Measurements from ENCODE around the gene DDI2.

The DDI2 gene

DNA sequence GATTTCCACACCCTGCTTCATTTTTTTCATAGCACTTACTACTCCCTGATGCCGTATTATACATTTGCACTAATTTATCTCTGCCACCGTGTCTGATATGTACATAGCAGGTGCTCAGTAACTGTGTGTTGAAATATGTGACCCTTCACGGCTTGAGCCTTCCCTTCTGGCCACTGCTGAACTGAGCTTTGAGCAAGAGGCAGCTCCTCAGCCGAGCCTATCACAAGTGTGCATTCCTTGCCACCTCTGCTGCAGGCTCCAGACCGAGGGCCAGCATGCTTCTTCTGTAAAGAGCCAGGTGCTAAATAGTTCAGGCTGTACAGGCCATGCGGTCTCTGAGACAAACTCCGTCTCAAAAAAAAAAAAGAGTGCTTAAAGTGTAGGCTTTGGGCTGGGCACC is 89.5 kb downstream of the DDI2 start:
- TF ChIP-seq, protein P1, sequence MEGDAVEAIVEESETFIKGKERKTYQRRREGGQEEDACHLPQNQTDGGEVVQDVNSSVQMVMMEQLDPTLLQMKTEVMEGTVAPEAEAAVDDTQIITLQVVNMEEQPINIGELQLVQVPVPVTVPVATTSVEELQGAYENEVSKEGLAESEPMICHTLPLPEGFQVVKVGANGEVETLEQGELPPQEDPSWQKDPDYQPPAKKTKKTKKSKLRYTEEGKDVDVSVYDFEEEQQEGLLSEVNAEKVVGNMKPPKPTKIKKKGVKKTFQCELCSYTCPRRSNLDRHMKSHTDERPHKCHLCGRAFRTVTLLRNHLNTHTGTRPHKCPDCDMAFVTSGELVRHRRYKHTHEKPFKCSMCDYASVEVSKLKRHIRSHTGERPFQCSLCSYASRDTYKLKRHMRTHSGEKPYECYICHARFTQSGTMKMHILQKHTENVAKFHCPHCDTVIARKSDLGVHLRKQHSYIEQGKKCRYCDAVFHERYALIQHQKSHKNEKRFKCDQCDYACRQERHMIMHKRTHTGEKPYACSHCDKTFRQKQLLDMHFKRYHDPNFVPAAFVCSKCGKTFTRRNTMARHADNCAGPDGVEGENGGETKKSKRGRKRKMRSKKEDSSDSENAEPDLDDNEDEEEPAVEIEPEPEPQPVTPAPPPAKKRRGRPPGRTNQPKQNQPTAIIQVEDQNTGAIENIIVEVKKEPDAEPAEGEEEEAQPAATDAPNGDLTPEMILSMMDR (IDR thresholded peaks at IDR 0.05; ENCODE audit: unreplicated experiment in 3 of 3): no peak
- H3K9me3 Mint-ChIP-seq: no peaks in the 10 kb centered on the region
- peaks cover 55% of the 10 kb centered on the region for H3K4me1 Mint-ChIP-seq
- H3K4me3 Mint-ChIP-seq: peak overlapping the region in 2 of 3 experiments; percentile 20 to 22
- peaks cover 8% of the 10 kb centered on the region for H3K36me3 Mint-ChIP-seq (ENCODE audit: low read depth)
- no peaks in the 10 kb centered on the region for H3K27me3 Mint-ChIP-seq (ENCODE audit: low read depth)
- H3K27ac Mint-ChIP-seq: peak overlapping the region; percentile 81 to 92 (median 82)

DNA sequence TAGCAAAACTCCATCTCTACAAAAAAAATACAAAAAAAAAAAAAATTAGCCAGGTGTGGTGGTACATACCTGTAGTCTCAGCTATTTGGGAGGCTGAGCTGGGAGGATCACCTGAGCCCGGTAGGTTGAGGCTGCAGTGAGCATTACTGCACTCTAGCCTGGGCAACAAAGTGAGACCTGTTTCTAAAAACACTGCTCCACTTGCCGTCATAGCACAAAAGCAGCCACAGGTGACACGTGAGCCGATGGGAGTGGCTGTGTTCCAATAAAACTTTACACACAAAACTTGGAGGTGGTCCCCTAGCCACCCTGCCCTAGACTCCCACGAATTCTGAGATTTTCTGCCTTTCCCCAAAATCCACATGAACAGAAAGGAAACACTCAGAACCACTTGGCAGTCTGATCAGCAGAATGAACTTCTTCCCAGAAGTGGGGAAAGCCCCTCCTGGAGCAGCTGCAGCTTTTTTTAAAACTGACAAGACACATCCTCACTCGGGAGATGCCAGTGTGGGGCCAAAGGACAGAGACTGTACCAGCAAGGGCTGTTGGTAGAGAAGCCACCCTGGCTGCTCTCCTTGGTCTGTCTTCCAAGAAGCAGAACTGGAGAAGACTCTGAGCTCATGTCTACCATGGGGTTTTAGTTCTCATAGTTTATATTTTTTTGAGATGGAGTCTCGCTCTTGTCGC is 90.1 kb downstream of the DDI2 start:
- Mint-ChIP-seq H3K4me3 (no peak overlapping the region), H3K36me3 (ENCODE audit: low read depth) (peaks cover 8% of the 10 kb centered on the region), H3K9me3 (no peaks in the 10 kb centered on the region), H3K27me3 (ENCODE audit: low read depth) (no peaks in the 10 kb centered on the region), H3K4me1 (peaks cover 51% of the 10 kb centered on the region), H3K27ac (peak overlapping the region in 2 of 3 experiments; percentile 25 to 41)
- TF ChIP-seq, protein P1 (IDR thresholded peaks at IDR 0.05; ENCODE audit: unreplicated experiment in 3 of 3): no peak

DNA sequence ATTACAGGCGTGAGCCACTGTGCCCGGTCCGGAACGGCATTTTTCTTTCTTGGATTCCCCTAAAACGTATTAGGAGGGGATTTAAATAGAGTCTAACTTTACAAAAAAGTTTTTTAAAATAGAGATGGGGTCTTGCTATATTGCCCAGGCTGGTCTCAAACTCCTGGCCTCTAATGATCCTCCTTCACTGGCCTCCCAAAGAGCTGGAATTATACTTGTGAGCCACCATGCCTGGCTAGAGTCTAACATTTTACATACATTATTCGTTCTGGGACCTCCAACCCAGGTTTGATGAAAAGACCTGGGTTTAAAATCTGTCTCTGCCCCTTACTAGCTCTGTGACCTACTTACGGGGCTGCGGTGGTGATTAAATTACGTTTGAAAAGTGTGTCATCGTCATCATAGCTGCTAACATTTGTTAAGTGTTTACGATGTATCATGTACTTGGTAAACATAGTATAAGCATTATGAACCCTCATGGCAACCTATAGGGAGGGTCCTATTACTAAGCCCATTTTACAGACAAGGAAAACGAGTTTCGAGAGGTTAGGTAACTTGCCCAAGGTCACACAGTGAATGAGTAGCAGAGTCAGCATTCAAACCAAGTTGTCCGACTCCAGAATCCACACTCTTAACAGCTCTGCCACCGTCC is 91.4 kb downstream of the DDI2 start:
- no peak overlapping the region for H3K4me3 Mint-ChIP-seq
- no peaks in the 10 kb centered on the region for H3K9me3 Mint-ChIP-seq
- peaks cover 8% of the 10 kb centered on the region for H3K36me3 Mint-ChIP-seq (ENCODE audit: low read depth)
- TF ChIP-seq, protein P1 (IDR thresholded peaks at IDR 0.05; ENCODE audit: unreplicated experiment in 3 of 3): no peak
- H3K27me3 Mint-ChIP-seq (ENCODE audit: low read depth): no peaks in the 10 kb centered on the region
- peaks cover 43% of the 10 kb centered on the region for H3K4me1 Mint-ChIP-seq
- H3K27ac Mint-ChIP-seq: peak overlapping the region in 2 of 3 experiments; percentile 50 to 61

DNA sequence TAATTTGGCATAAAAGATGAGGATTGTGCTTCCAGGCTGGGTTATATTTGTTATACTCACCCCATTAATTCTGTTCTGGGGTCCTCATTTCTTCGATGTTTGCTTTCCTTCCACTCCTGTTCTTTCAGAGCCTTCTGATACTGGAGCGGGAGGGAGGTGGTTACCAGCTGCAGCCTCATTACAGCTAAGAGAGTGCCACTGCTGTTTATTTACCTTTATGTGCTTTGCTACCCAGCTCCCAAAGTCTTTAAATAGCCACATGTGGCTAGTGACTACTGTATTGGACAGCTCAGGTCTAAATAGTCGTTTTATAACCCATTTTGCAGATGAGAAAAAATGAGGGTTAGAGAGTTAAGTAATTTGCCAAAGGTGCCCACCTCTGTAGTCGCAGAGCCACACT is 92.0 kb downstream of the DDI2 start:
- Mint-ChIP-seq H3K27me3 (ENCODE audit: low read depth) (no peaks in the 10 kb centered on the region), H3K27ac (peak overlapping the region; percentile 38 to 50 (median 41)), H3K4me3 (no peak overlapping the region), H3K36me3 (ENCODE audit: low read depth) (peaks cover 9% of the 10 kb centered on the region), H3K9me3 (no peaks in the 10 kb centered on the region), H3K4me1 (peaks cover 39% of the 10 kb centered on the region)
- TF ChIP-seq, protein P1 (IDR thresholded peaks at IDR 0.05; ENCODE audit: unreplicated experiment in 3 of 3): no peak

DNA sequence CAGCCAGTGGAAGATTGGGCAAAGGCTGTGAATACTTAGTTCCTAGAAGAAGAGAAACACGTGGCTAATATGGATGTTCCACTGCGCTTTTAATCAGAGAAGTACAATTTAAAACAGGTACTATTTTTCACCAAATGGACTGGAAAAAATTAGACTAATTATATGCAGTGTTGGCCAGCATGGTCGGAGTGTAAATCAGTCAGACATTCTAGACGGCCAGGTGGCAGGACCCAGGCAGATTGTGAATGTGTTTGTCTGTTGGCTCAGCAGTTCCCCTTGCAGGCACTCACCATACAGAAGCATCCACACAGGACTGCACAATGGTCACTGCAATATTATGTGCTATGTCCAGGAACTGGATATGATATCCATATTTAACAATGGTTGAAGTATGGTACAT is 94.9 kb downstream of the DDI2 start:
- Mint-ChIP-seq H3K4me3 (no peak overlapping the region), H3K27ac (no peak overlapping the region), H3K27me3 (ENCODE audit: low read depth) (no peaks in the 10 kb centered on the region), H3K4me1 (peaks cover 33% of the 10 kb centered on the region), H3K36me3 (ENCODE audit: low read depth) (peaks cover 12% of the 10 kb centered on the region), H3K9me3 (no peaks in the 10 kb centered on the region)
- TF ChIP-seq, protein P1 (IDR thresholded peaks at IDR 0.05; ENCODE audit: unreplicated experiment in 3 of 3): no peak

All from nephron (organoid).